Kidney epithelial cell (primary cell): ENCODE data around the gene CPEB1. TPM values are rescaled to one million over a fixed set of nuclear protein-coding genes. Genes with fewer than 3 reads are reported as not detected.

Source experiments
- DNase-seq: peaks from one replicate; pipeline ENCODE4 v3.0.0-alpha.2; 2010; ENCODE audit warnings: low read depth
- H3K27me3 ChIP-seq: 2 replicates; pipeline ENCODE4 v1.6.0; 2011; ENCODE audit warnings: low read length; ENCODE audit not compliant: control insufficient read depth, insufficient read depth
- H3K36me3 ChIP-seq: 2 replicates; pipeline ENCODE4 v1.5.1; 2011; ENCODE audit warnings: low read length; ENCODE audit not compliant: control insufficient read depth, insufficient read depth
- H3K4me3 ChIP-seq: 2 replicates; pipeline ENCODE4 v1.5.1; 2011; ENCODE audit warnings: low read depth, mild to moderate bottlenecking, control low read depth, low read length
- CTCF ChIP-seq: IDR thresholded peaks from 2 replicates; pipeline ENCODE4 v1.5.1; 2011; ENCODE audit warnings: mild to moderate bottlenecking, moderate library complexity, low read length, control low read depth, inconsistent platforms; ENCODE audit not compliant: insufficient read depth, poor library complexity, severe bottlenecking
- total RNA-seq: library from RNA; depleted of rRNA; stranded (reverse); fragments of >200 nt; gene quantifications from 2 replicates; pipeline ENCODE4 v1.2.3, GENCODE V29; 2015

The CPEB1 gene
- total RNA-seq, 1 donor from 2014 or later = 3.8 TPM

- Histone ChIP-seq H3K4me3 (peak overlapping the region; percentile 43), H3K27me3 (peaks cover 23% of the 10 kb centered on the region), H3K36me3 (no peaks in the 10 kb centered on the region)
- peak; percentile 34 for TF ChIP-seq CTCF
- DNase-seq = no peak
Observed at GRCh38 chr15:82680200-82681102, 33.3 kb upstream of the CPEB1 start.

- H3K4me3 ChIP-seq = peak overlapping the region; percentile 25
- no peak for DNase-seq
- no peak for TF ChIP-seq CTCF
- H3K36me3 ChIP-seq = no peaks in the 10 kb centered on the region
- peaks cover 23% of the 10 kb centered on the region for H3K27me3 ChIP-seq
Observed at GRCh38 chr15:82679626-82680199, 32.5 kb upstream of the CPEB1 start.

- no peak overlapping the region for H3K4me3 ChIP-seq
- DNase-seq = no peak
- no peak for TF ChIP-seq CTCF
- peaks cover 23% of the 10 kb centered on the region for H3K27me3 ChIP-seq
- no peaks in the 10 kb centered on the region for H3K36me3 ChIP-seq
Observed at GRCh38 chr15:82677720-82678323, 30.7 kb upstream of the CPEB1 start.

- no peak overlapping the region for H3K4me3 ChIP-seq
- peaks cover 5% of the 10 kb centered on the region for H3K27me3 ChIP-seq
- TF ChIP-seq CTCF = no peak
- no peaks in the 10 kb centered on the region for H3K36me3 ChIP-seq
- no peak for DNase-seq
Observed at GRCh38 chr15:82674873-82675272, 27.7 kb upstream of the CPEB1 start.

GRCh38 chr15:82670699-82671098 lies 23.5 kb upstream of the CPEB1 start:
- no peak for TF ChIP-seq CTCF
- no peaks in the 10 kb centered on the region for H3K36me3 ChIP-seq

More at GRCh38 chr15:82670699-82671098, 23.5 kb upstream of the CPEB1 start:
- no peak for DNase-seq
- no peaks in the 10 kb centered on the region for H3K27me3 ChIP-seq
- H3K4me3 ChIP-seq = no peak overlapping the region
